GM19240 (cell line): ENCODE results near the gene TMEM44.

Source experiments
- DNase-seq: peaks from one replicate; pipeline ENCODE4 v3.0.0; 2011; ENCODE audit warnings: low spot score; ENCODE audit not compliant: insufficient read length

The TMEM44 gene

GRCh38 chr3:194633349-194634004 is at the start of gene TMEM44:
Gene TMEM44 (minus strand): TSS chr3:194633419. CDS start chr3:194633215, 204 bp downstream.
- peak; percentile 55 for DNase-seq

GRCh38 chr3:194682694-194683310 is 49.6 kb upstream of the TMEM44 start:
- DNase-seq: peak; percentile 54

GRCh38 chr3:194682189-194682693 is 49.0 kb upstream of the TMEM44 start:
- DNase-seq: no peak

GRCh38 chr3:194680888-194681615 is 47.8 kb upstream of the TMEM44 start:
- DNase-seq: no peak

GRCh38 chr3:194676471-194676870 is 43.3 kb upstream of the TMEM44 start:
- no peak for DNase-seq

- no peak for DNase-seq
These were observed 42.5 kb upstream of the TMEM44 start for GRCh38 chr3:194675680-194676079.

- no peak for DNase-seq
These were observed 41.9 kb upstream of the TMEM44 start for GRCh38 chr3:194675081-194675640.

- DNase-seq: no peak
These were observed 40.5 kb upstream of the TMEM44 start for GRCh38 chr3:194673761-194674160.

GRCh38 chr3:194672876-194673275 is 39.7 kb upstream of the TMEM44 start:
- no peak for DNase-seq

- DNase-seq: peak; percentile 73
These were observed 38.9 kb upstream of the TMEM44 start, which contains the start of gene LSG1 for GRCh38 chr3:194671900-194672808. Gene LSG1 (minus strand): TSS chr3:194672191. CDS start chr3:194672162, 29 bp downstream.

- DNase-seq: no peak
These were observed 38.3 kb upstream of the TMEM44 start for GRCh38 chr3:194671511-194671899.

- no peak for DNase-seq
These were observed 34.1 kb upstream of the TMEM44 start for GRCh38 chr3:194667363-194667762.

GRCh38 chr3:194664857-194665256 is 31.6 kb upstream of the TMEM44 start:
- no peak for DNase-seq

GRCh38 chr3:194661946-194662345 is 28.7 kb upstream of the TMEM44 start:
- no peak for DNase-seq

- no peak for DNase-seq
These were observed 28.2 kb upstream of the TMEM44 start for GRCh38 chr3:194661374-194661773.

GRCh38 chr3:194659778-194660177 is 26.6 kb upstream of the TMEM44 start:
- no peak for DNase-seq

- no peak for DNase-seq
These were observed 25.4 kb upstream of the TMEM44 start for GRCh38 chr3:194658477-194659242.

- no peak for DNase-seq
These were observed 24.2 kb upstream of the TMEM44 start for GRCh38 chr3:194657439-194657838.

- DNase-seq: peak; percentile 12
These were observed 21.2 kb upstream of the TMEM44 start for GRCh38 chr3:194654443-194654842.

- DNase-seq: no peak
These were observed 14.5 kb upstream of the TMEM44 start for GRCh38 chr3:194647747-194648146.
